HepG2 (cell line): Measurements from ENCODE around the gene PTPRC. TPM values are rescaled to one million over a fixed set of nuclear protein-coding genes. Genes with fewer than 3 reads are reported as not detected.

Source experiments
- ATAC-seq: fragments of 200-7000 bp; cut with Tn5 transposase; 3 replicates; pipeline ENCODE4 v1.9.1; 2020; ENCODE audit warnings: mild to moderate bottlenecking, moderate library complexity
- BruUV-seq: library from RNA; stranded (reverse); fragments of 400-500 nt; replicated peaks from 2 replicates; lab custom pipeline; 2021; lab: Mats Ljungman, UMichigan
- CTCF ChIA-PET: fragments of 300-600 bp; formaldehyde crosslinking; extraction: SDS; loops from one replicate; lab custom pipeline; 2021; ENCODE audit warnings: low total read pairs, inconsistent platforms, low intra/inter-chr PET ratio; lab: Yijun Ruan, JAX
- POLR2A ChIA-PET: fragments of 350-600 bp; sonication (Branson Sonifier 250); formaldehyde crosslinking; loops from one replicate; lab custom pipeline; 2020; ENCODE audit warnings: antibody characterized with exemption, inconsistent platforms; lab: Yijun Ruan, JAX
- DNase-seq: peaks from one replicate; pipeline ENCODE4 v3.0.0-alpha.2; 2015; ENCODE audit warnings: low spot score
- FAIRE-seq: peaks from 3 replicates; lab custom pipeline; 2011; peaks lifted over from hg19 to GRCh38; lab: Jason Lieb, UNC
- H2AFZ ChIP-seq: one replicate; pipeline ENCODE4 v1.6.1; 2011; ENCODE audit warnings: low read length, inconsistent platforms
- H3K27ac ChIP-seq: fragments of 300-600 bp; 3 replicates; pipeline ENCODE4 v1.8.0; 2011; ENCODE audit warnings: mixed run types, mild to moderate bottlenecking, mixed read lengths, low read length, inconsistent platforms; ENCODE audit not compliant: insufficient read depth; ENCODE audit errors: extremely low read length
- H3K27me3 ChIP-seq, 2 experiments: fragments of 200-600 bp in 1 of 2; 2 replicates in 1 of 2; 3 replicates in 1 of 2; pipeline versions ENCODE4 v1.6.0 to v1.8.0; 2011; ENCODE audit warnings: low read length in 2 of 2, mild to moderate bottlenecking in 2 of 2, moderate library complexity in 2 of 2, inconsistent platforms in 1 of 2; ENCODE audit not compliant: insufficient read depth in 2 of 2, control insufficient read depth in 1 of 2
- H3K36me3 ChIP-seq, 2 experiments: fragments of 200-600 bp in 1 of 2; replicated peaks in 1 of 2; 2 replicates in 1 of 2; 3 replicates in 1 of 2; pipeline versions ENCODE4 v1.5.1 to v1.8.0; 2011; ENCODE audit warnings: low read length in 2 of 2, inconsistent platforms in 1 of 2; ENCODE audit not compliant: insufficient read depth in 2 of 2, control insufficient read depth in 1 of 2
- H3K4me1 ChIP-seq: 2 replicates; pipeline ENCODE4 v1.5.1; 2012; ENCODE audit warnings: low read length, inconsistent platforms; ENCODE audit not compliant: insufficient read depth
- H3K4me2 ChIP-seq: 2 replicates; pipeline ENCODE4 v1.6.0; 2011; ENCODE audit warnings: low read depth, low read length, inconsistent platforms
- H3K4me3 ChIP-seq, 3 experiments: fragments of 200-600 bp in 1 of 3; sonication (generic), shearing (Covaris generic) in 1 of 3; replicated peaks in 1 of 3; 2 replicates each; pipeline ENCODE4 v1.5.1; 2011 to 2016; ENCODE audit warnings: low read length in 3 of 3, inconsistent platforms in 2 of 3, low read depth in 2 of 3, mild to moderate bottlenecking in 2 of 3, control low read depth in 1 of 3, mixed read lengths in 1 of 3; ENCODE audit not compliant: insufficient read depth in 1 of 3
- H3K79me2 ChIP-seq: one replicate; pipeline ENCODE4 v1.6.1; 2011; ENCODE audit warnings: low read length, inconsistent platforms; ENCODE audit not compliant: insufficient read depth
- H3K9ac ChIP-seq: 2 replicates; pipeline ENCODE4 v1.6.0; 2011; ENCODE audit warnings: mild to moderate bottlenecking, low read depth, low read length, inconsistent platforms; ENCODE audit not compliant: insufficient read depth
- H3K9me3 ChIP-seq: 2 replicates; pipeline ENCODE4 v1.5.1; 2012; ENCODE audit warnings: mild to moderate bottlenecking, low read length
- H4K20me1 ChIP-seq: 2 replicates; pipeline ENCODE4 v1.6.0; 2011; ENCODE audit warnings: inconsistent platforms, mild to moderate bottlenecking, low read length, moderate library complexity; ENCODE audit not compliant: insufficient read depth
- AHDC1 ChIP-seq: sonication (generic); formaldehyde crosslinking; IDR thresholded peaks from 2 replicates; pipeline ENCODE4 v1.5.1; 2020; ENCODE audit warnings: mild to moderate bottlenecking, missing genetic modification reagents, borderline replicate concordance
- ARNT ChIP-seq: fragments of 450-650 bp; IDR thresholded peaks from 2 replicates; pipeline ENCODE4 v1.6.1; 2017
- CREB3 ChIP-seq: sonication (generic); formaldehyde crosslinking; IDR thresholded peaks from 2 replicates; pipeline ENCODE4 v1.5.0; 2020; ENCODE audit warnings: missing genetic modification reagents
- DZIP1 ChIP-seq: sonication (generic); formaldehyde crosslinking; IDR thresholded peaks from 2 replicates; pipeline ENCODE4 v1.5.0; 2020; ENCODE audit warnings: mild to moderate bottlenecking, missing genetic modification reagents
- IKZF5 ChIP-seq: IDR thresholded peaks from 2 replicates; pipeline ENCODE4 v1.6.1; 2018; ENCODE audit warnings: missing genetic modification reagents, mild to moderate bottlenecking, missing compliant biosample characterization
- MAFG ChIP-seq: sonication (generic); formaldehyde crosslinking; IDR thresholded peaks from 2 replicates; pipeline ENCODE4 v1.5.1; 2020; ENCODE audit warnings: mild to moderate bottlenecking, missing genetic modification reagents
- MXD4 ChIP-seq: IDR thresholded peaks from 2 replicates; pipeline ENCODE4 v1.6.1; 2016; ENCODE audit warnings: mild to moderate bottlenecking, missing biosample characterization, missing genetic modification reagents
- NKX3-1 ChIP-seq: sonication (generic); formaldehyde crosslinking; IDR thresholded peaks from 2 replicates; pipeline ENCODE4 v1.5.0; 2020; ENCODE audit warnings: missing genetic modification reagents
- REL ChIP-seq: sonication (generic); formaldehyde crosslinking; conservative IDR thresholded peaks from 2 replicates; pipeline ENCODE4 v1.8.0; 2022; ENCODE audit warnings: mild to moderate bottlenecking, missing genetic modification reagents, moderate library complexity
- SETDB1 ChIP-seq: sonication (generic); formaldehyde crosslinking; IDR thresholded peaks from 2 replicates; pipeline ENCODE4 v1.5.1; 2020; ENCODE audit warnings: missing genetic modification reagents, mild to moderate bottlenecking, borderline replicate concordance
- STAT5B ChIP-seq: sonication (generic); formaldehyde crosslinking; IDR thresholded peaks from 2 replicates; pipeline ENCODE4 v1.4.0; 2020; ENCODE audit warnings: missing genetic modification reagents
- TRIM22 ChIP-seq: fragments of 450-650 bp; IDR thresholded peaks from 2 replicates; pipeline ENCODE4 v1.6.1; 2017
- ZNF160 ChIP-seq: sonication (generic); formaldehyde crosslinking; IDR thresholded peaks from 2 replicates; pipeline ENCODE4 v1.8.0; 2022; ENCODE audit warnings: mild to moderate bottlenecking, inconsistent platforms, missing genetic modification reagents
- ZZZ3 ChIP-seq: sonication (generic); formaldehyde crosslinking; IDR thresholded peaks from 2 replicates; pipeline ENCODE4 v1.4.0; 2020; ENCODE audit warnings: missing genetic modification reagents, mild to moderate bottlenecking, borderline replicate concordance
- WGBS: methylation state at CpG from one replicate; pipeline ENCODE4 v1.1.6; 2017; ENCODE audit warnings: low lambda C conversion rate; 5-methylcytosine and 5-hydroxymethylcytosine counted together
- in situ Hi-C: cut with HindIII; loops from 2 replicates; pipeline ENCODE4 v1.10.0; 2017; ENCODE audit warnings: low pct_unique_long_range_greater_than_20kb; ENCODE audit not compliant: extremely low pct_ligation_motif_present
- intact Hi-C: fragments of 100-400 bp; cut with micrococcal nuclease; formaldehyde crosslinking; loops from one replicate; pipeline ENCODE4 v1.10.0; 2022; ENCODE audit not compliant: unreplicated experiment
- polyA plus RNA-seq, 8 experiments: library from polyadenylated mRNA; depleted of rRNA in 3 of 8; stranded (reverse) in 7 of 8; unstranded in 1 of 8; fragments of >200 nt; fragmentation: Illumina TruSeq in 4 of 8; extraction: Trizol in 4 of 8; gene quantifications; 2 replicates each; pipeline versions ENCODE4 v1.2.1 to v1.2.3, GENCODE V29; 2011 to 2016; ENCODE audit warnings: low read depth in 4 of 8, missing spikeins in 1 of 8, mixed read lengths in 1 of 8; ENCODE audit not compliant: insufficient read depth in 1 of 8
- total RNA-seq, 5 experiments: library from RNA; depleted of rRNA; stranded (reverse); fragments of >200 nt; fragmentation: Illumina TruSeq; extraction: Trizol; gene quantifications; 2 replicates each; pipeline ENCODE4 v1.2.3, GENCODE V29; 2016; ENCODE audit warnings: low read depth in 1 of 5

The PTPRC gene
- total and polyA plus RNA-seq, 2 of the 13 experiments (the other 11 are each of a cell fraction or from before 2014, with no cell fraction given), result not detected

GRCh38 chr1:198778049-198778448 lies 139.2 kb downstream of the PTPRC start:
- intact Hi-C loops (no loop called here), in situ Hi-C loops (no loop called here)
- no peak for TF ChIP-seq IKZF5
- TF ChIP-seq NKX3-1 (CRISPR knock-in tag), result no peak
- TF ChIP-seq SETDB1, result no peak
- TF ChIP-seq MAFG (CRISPR knock-in tag), result no peak
- no peak for TF ChIP-seq ZNF160 (CRISPR knock-in tag)
- no peak for TF ChIP-seq TRIM22
- TF ChIP-seq DZIP1 (CRISPR knock-in tag), result no peak
- TF ChIP-seq REL, result no peak
- TF ChIP-seq ARNT, result no peak
- no peak for TF ChIP-seq ZZZ3 (CRISPR knock-in tag)
- TF ChIP-seq STAT5B, result no peak
- TF ChIP-seq AHDC1, result no peak
- TF ChIP-seq MXD4 (CRISPR knock-in tag), result no peak
- no peak for TF ChIP-seq CREB3 (CRISPR knock-in tag)

More at GRCh38 chr1:198778049-198778448, 139.2 kb downstream of the PTPRC start:
- DNase-seq (no peak), FAIRE-seq (no peak), ATAC-seq (no peak)
- Histone ChIP-seq H2AFZ (no peak overlapping the region), H3K27ac (no peak overlapping the region), H3K4me1 (no peaks in the 10 kb centered on the region), H3K9me3 (no peaks in the 10 kb centered on the region), H3K36me3 (no peaks in the 10 kb centered on the region), H3K79me2 (no peaks in the 10 kb centered on the region), H3K27me3 (no peaks in the 10 kb centered on the region; a peak in 1 of 5 replicates), H4K20me1 (no peaks in the 10 kb centered on the region), H3K4me3 (no peak overlapping the region), H3K9ac (no peak overlapping the region), H3K4me2 (no peak overlapping the region)
- ChIA-PET CTCF (no interaction called here), POLR2A (no interaction called here)
- no TSS peak for BruUV-seq
- 8% methylated on average over 4 of the region's 4 CpGs for WGBS
